B cell (primary cell): Measurements from ENCODE around the gene ZNF19. TPM values are rescaled to one million over a fixed set of nuclear protein-coding genes. Genes with fewer than 3 reads are reported as not detected.

Source experiments
- ATAC-seq: fragments of 200-7000 bp; cut with Tn5 transposase; one replicate; pipeline ENCODE4 v1.10.0; 2021; ENCODE audit warnings: low read depth, mild to moderate bottlenecking, moderate number of reproducible peaks, moderate library complexity
- CTCF ChIA-PET: fragments of 350-600 bp; sonication (Branson Sonifier 250); formaldehyde crosslinking; loops from one replicate; lab custom pipeline; 2021; ENCODE audit warnings: antibody characterized with exemption, inconsistent platforms; lab: Charles Lee
- POLR2A ChIA-PET: fragments of 350-600 bp; sonication (Branson Sonifier 250); formaldehyde crosslinking; loops from one replicate; lab custom pipeline; 2021; ENCODE audit warnings: antibody characterized with exemption; lab: Charles Lee
- DNase-seq: peaks from one replicate; pipeline ENCODE4 v3.0.0; 2013
- H2AFZ ChIP-seq: 2 replicates; pipeline ENCODE4 v1.6.1; 2012; ENCODE audit warnings: mild to moderate bottlenecking, low read depth, low read length; ENCODE audit not compliant: insufficient read depth, poor library complexity, severe bottlenecking
- H3K27ac ChIP-seq, 2 donors: 1 replicate in 1 of 2; 2 replicates in 1 of 2; pipeline ENCODE4 v1.5.1; 2012 to 2013; ENCODE audit warnings: low read length in 2 of 2, mild to moderate bottlenecking in 2 of 2, moderate library complexity in 1 of 2
- H3K27me3 ChIP-seq, 4 experiments: fragments of 200-600 bp in 1 of 4; sonication (generic) in 1 of 4; replicated peaks in 1 of 4; 1 replicate in 2 of 4; 2 replicates in 2 of 4; pipeline versions ENCODE4 v1.6.1 to v1.7.0; 2013 to 2016; ENCODE audit warnings: low read length in 3 of 4, mild to moderate bottlenecking in 2 of 4, mixed read lengths in 1 of 4, moderate library complexity in 1 of 4; ENCODE audit not compliant: insufficient read depth in 4 of 4, control insufficient read depth in 3 of 4; ENCODE audit errors: control extremely low read depth in 1 of 4
- H3K36me3 ChIP-seq, 2 experiments: replicated peaks in 1 of 2; 1 replicate in 1 of 2; 2 replicates in 1 of 2; pipeline versions ENCODE4 v1.6.1 to v1.7.1; 2013; ENCODE audit warnings: low read length in 1 of 2; ENCODE audit not compliant: insufficient read depth in 2 of 2, control insufficient read depth in 1 of 2; ENCODE audit errors: control extremely low read depth in 1 of 2, extremely low read depth in 1 of 2
- H3K4me1 ChIP-seq, 2 donors: fragments of 200-600 bp in 1 of 2; sonication (generic) in 1 of 2; 1 replicate in 1 of 2; 2 replicates in 1 of 2; pipeline versions ENCODE4 v1.5.1 to v1.6.1; 2013 to 2017; ENCODE audit warnings: low read length in 2 of 2; ENCODE audit not compliant: control insufficient read depth in 2 of 2, insufficient read depth in 2 of 2
- H3K4me2 ChIP-seq: replicated peaks from 2 replicates; pipeline ENCODE3; 2012; ENCODE audit warnings: mild to moderate bottlenecking, low read depth, low read length; ENCODE audit not compliant: poor library complexity, severe bottlenecking
- H3K4me3 ChIP-seq, 5 experiments: fragments of 200-600 bp in 1 of 5; sonication (generic) in 1 of 5; 1 replicate in 3 of 5; 2 replicates in 2 of 5; pipeline versions ENCODE4 v1.5.1 to v1.7.0; 2011 to 2016; ENCODE audit warnings: low read length in 4 of 5, mild to moderate bottlenecking in 4 of 5, low read depth in 2 of 5, control low read depth in 1 of 5, moderate library complexity in 1 of 5; ENCODE audit not compliant: insufficient read depth in 1 of 5; ENCODE audit errors: control extremely low read depth in 1 of 5, extremely low read depth in 1 of 5
- H3K79me2 ChIP-seq: fragments of 200-600 bp; sonication (generic); one replicate; pipeline ENCODE4 v1.6.0; 2016; ENCODE audit warnings: low read length; ENCODE audit not compliant: control insufficient read depth, insufficient read depth
- H3K9ac ChIP-seq: fragments of 200-600 bp; sonication (generic); 2 replicates; pipeline ENCODE4 v1.6.1; 2017; ENCODE audit warnings: mild to moderate bottlenecking, low read length, moderate library complexity
- H3K9me3 ChIP-seq, 3 donors: one replicate each; pipeline versions ENCODE4 v1.6.1 to v1.7.1; 2013; ENCODE audit warnings: low read length in 2 of 3; ENCODE audit not compliant: control insufficient read depth in 2 of 3, insufficient read depth in 1 of 3; ENCODE audit errors: control extremely low read depth in 1 of 3
- H4K20me1 ChIP-seq: 2 replicates; pipeline ENCODE4 v1.6.0; 2012; ENCODE audit warnings: mild to moderate bottlenecking, low read length; ENCODE audit not compliant: insufficient read depth, control insufficient read depth, poor library complexity, severe bottlenecking
- H3K27ac Mint-ChIP-seq: one replicate; pipeline ENCODE4 v1.8.0; 2021; ENCODE audit warnings: mixed read lengths
- H3K27me3 Mint-ChIP-seq: one replicate; pipeline ENCODE4 v1.8.0; 2021; ENCODE audit warnings: mixed read lengths
- H3K4me1 Mint-ChIP-seq: one replicate; pipeline ENCODE4 v1.8.0; 2021; ENCODE audit warnings: mixed read lengths
- H3K4me3 Mint-ChIP-seq: one replicate; pipeline ENCODE4 v1.8.0; 2021; ENCODE audit warnings: mixed read lengths
- H3K9me3 Mint-ChIP-seq: one replicate; pipeline ENCODE4 v1.8.0; 2022; ENCODE audit warnings: mixed read lengths; ENCODE audit not compliant: insufficient read depth
- CTCF ChIP-seq: fragments of 200-600 bp; IDR thresholded peaks from one replicate; pipeline ENCODE4 v1.8.0; 2022; ENCODE audit warnings: antibody characterized with exemption, mild to moderate bottlenecking
- EZH2 ChIP-seq: IDR thresholded peaks from 2 replicates; pipeline ENCODE4 v1.6.1; 2012; ENCODE audit warnings: borderline replicate concordance, low read depth, mild to moderate bottlenecking, moderate library complexity, low read length; ENCODE audit not compliant: insufficient read depth, poor library complexity, severe bottlenecking
- WGBS: methylation state at CpG from one replicate; pipeline ENCODE4 v1.1.5; 2013; ENCODE audit warnings: missing lambda C conversion rate; ENCODE audit not compliant: insufficient coverage; 5-methylcytosine and 5-hydroxymethylcytosine counted together
- intact Hi-C: fragments of 100-400 bp; cut with micrococcal nuclease; formaldehyde crosslinking; loops from one replicate; pipeline ENCODE4 v1.10.0; 2022
- polyA plus RNA-seq: library from polyadenylated mRNA; depleted of rRNA; stranded (reverse); fragments of >200 nt; gene quantifications from 2 replicates; pipeline ENCODE4 v1.2.3, GENCODE V29; 2012
- total RNA-seq, 2 donors: library from RNA; stranded (reverse); fragments of 120-200 nt in 1 of 2; gene quantifications; 1 replicate in 1 of 2; 2 replicates in 1 of 2; pipeline versions ENCODE4 v1.2.3 to v1.2.4, GENCODE V29; 2013 to 2022

Gene ZNF19
- total and polyA plus RNA-seq, 2 donors (not counting 1 experiment from before 2014, with no cell fraction given): 2.4 to 12.6 TPM

GRCh38 chr16:71426069-71426879, 62.9 kb downstream of the ZNF19 start:
- peaks cover 0 to 4% of the 10 kb centered on the region in 2 donors for H3K4me1 ChIP-seq
- H3K79me2 ChIP-seq: no peaks in the 10 kb centered on the region
- DNase-seq (peak; percentile 81), ATAC-seq (peak; percentile 28)
- 3% methylated on average over 48 of the region's 48 CpGs for WGBS
- peaks cover 0 to 18% (median 0%) of the 10 kb centered on the region in 3 donors for H3K9me3 ChIP-seq
- Mint-ChIP-seq H3K4me3 (peak overlapping the region; percentile 32), H3K27ac (no peak overlapping the region), H3K27me3 (peaks cover 49% of the 10 kb centered on the region), H3K9me3 (no peaks in the 10 kb centered on the region), H3K4me1 (peaks cover 4% of the 10 kb centered on the region)
- H3K27me3 ChIP-seq: peaks cover 0 to 41% (median 8%) of the 10 kb centered on the region in 4 experiments
- TF ChIP-seq CTCF (no peak), EZH2 (no peak)
- ChIA-PET CTCF (interaction anchor here (0.9 to 1.7 kb wide), 2 partner anchors 9 to 32 kb away, joined by 3 to 5 read pairs; no protein-coding TSS in a partner anchor), POLR2A (no interaction called here)
- peak overlapping the region; percentile 46 for H2AFZ ChIP-seq
- H4K20me1 ChIP-seq: no peaks in the 10 kb centered on the region
- H3K27ac ChIP-seq: no peak overlapping the region
- H3K36me3 ChIP-seq: no peaks in the 10 kb centered on the region
- intact Hi-C loops: no loop called here
- peak overlapping the region; percentile 22 for H3K4me2 ChIP-seq
- H3K9ac ChIP-seq: no peak overlapping the region
- H3K4me3 ChIP-seq: no peak overlapping the region

- peaks cover 4% of the 10 kb centered on the region for H3K4me1 Mint-ChIP-seq
- H3K4me1 ChIP-seq: peaks cover 0 to 4% of the 10 kb centered on the region in 2 donors
- peak overlapping the region; percentile 22 for H3K4me2 ChIP-seq
- H3K27ac Mint-ChIP-seq: no peak overlapping the region
- H3K79me2 ChIP-seq: no peaks in the 10 kb centered on the region
- no peak overlapping the region for H3K9ac ChIP-seq
- POLR2A ChIA-PET: no interaction called here
- H2AFZ ChIP-seq: peak overlapping the region; percentile 46
- H3K4me3 Mint-ChIP-seq: no peak overlapping the region
- ATAC-seq (no peak), DNase-seq (no peak)
- no peak overlapping the region for H3K4me3 ChIP-seq
- H3K9me3 Mint-ChIP-seq: no peaks in the 10 kb centered on the region
- CTCF ChIA-PET: interaction anchor here (0.9 to 1.7 kb wide), 2 partner anchors 8 to 33 kb away, joined by 3 to 5 read pairs; no protein-coding TSS in a partner anchor
- 17% methylated on average over 18 of the region's 18 CpGs for WGBS
- peaks cover 48% of the 10 kb centered on the region for H3K27me3 Mint-ChIP-seq
- H3K9me3 ChIP-seq: peaks cover 0 to 18% (median 0%) of the 10 kb centered on the region in 3 donors
- intact Hi-C loops: no loop called here
- TF ChIP-seq CTCF (no peak), EZH2 (no peak)
- no peaks in the 10 kb centered on the region for H4K20me1 ChIP-seq
- H3K36me3 ChIP-seq: no peaks in the 10 kb centered on the region
- H3K27me3 ChIP-seq: peaks cover 0 to 41% (median 8%) of the 10 kb centered on the region in 4 experiments
- no peak overlapping the region for H3K27ac ChIP-seq
Observed at GRCh38 chr16:71425746-71426068, 63.4 kb downstream of the ZNF19 start.
